Loucy (cell line): ENCODE results near the gene CLIP3.

ENCODE experiments used
- H2AFZ ChIP-seq: fragments of 200-600 bp; sonication (generic); 2 replicates; pipeline ENCODE4 v1.6.0; 2016; ENCODE audit warnings: antibody characterized with exemption, mild to moderate bottlenecking, low read length, moderate library complexity
- H3F3A ChIP-seq: fragments of 200-600 bp; 2 replicates; pipeline ENCODE4 v1.6.0; 2016; ENCODE audit warnings: antibody characterized with exemption, low read depth, mild to moderate bottlenecking
- H3K27me3 ChIP-seq: fragments of 200-600 bp; sonication (generic); 2 replicates; pipeline ENCODE4 v1.6.1; 2014; ENCODE audit warnings: low read length, mild to moderate bottlenecking; ENCODE audit not compliant: insufficient read depth, poor library complexity, severe bottlenecking
- H3K36me3 ChIP-seq: fragments of 200-600 bp; sonication (generic); 2 replicates; pipeline ENCODE4 v1.6.1; 2016; ENCODE audit warnings: low read length; ENCODE audit not compliant: insufficient read depth
- H3K4me1 ChIP-seq: fragments of 200-600 bp; sonication (generic); 2 replicates; pipeline ENCODE4 v1.5.1; 2014; ENCODE audit warnings: low read length, mild to moderate bottlenecking; ENCODE audit not compliant: insufficient read depth, poor library complexity, severe bottlenecking
- H3K4me2 ChIP-seq: fragments of 200-600 bp; sonication (generic); 2 replicates; pipeline ENCODE4 v1.6.0; 2014; ENCODE audit warnings: antibody characterized with exemption, low read length, low read depth, mild to moderate bottlenecking; ENCODE audit not compliant: poor library complexity, severe bottlenecking
- H3K4me3 ChIP-seq: fragments of 200-600 bp; sonication (generic); 2 replicates; pipeline ENCODE4 v1.5.1; 2014; ENCODE audit warnings: low read length, mild to moderate bottlenecking, mixed read lengths; ENCODE audit not compliant: poor library complexity, severe bottlenecking
- H3K79me2 ChIP-seq: fragments of 200-600 bp; sonication (generic); 2 replicates; pipeline ENCODE4 v1.6.1; 2014; ENCODE audit warnings: low read length; ENCODE audit not compliant: insufficient read depth
- H3K9ac ChIP-seq: fragments of 200-600 bp; sonication (generic); 2 replicates; pipeline ENCODE4 v1.6.0; 2014; ENCODE audit warnings: mild to moderate bottlenecking, low read depth, low read length, moderate library complexity; ENCODE audit not compliant: poor library complexity, severe bottlenecking
- H3K9me2 ChIP-seq: fragments of 200-600 bp; sonication (generic); replicated peaks from 2 replicates; pipeline ENCODE4 v1.6.1; 2016; ENCODE audit warnings: low read depth, low read length, mixed read lengths
- H3K9me3 ChIP-seq: fragments of 200-600 bp; sonication (generic); 2 replicates; pipeline ENCODE4 v1.6.1; 2014; ENCODE audit warnings: mild to moderate bottlenecking, antibody characterized with exemption, low read length, low read depth; ENCODE audit not compliant: insufficient read depth
- H4K20me1 ChIP-seq: fragments of 200-600 bp; sonication (generic); 2 replicates; pipeline ENCODE4 v1.6.0; 2014; ENCODE audit warnings: antibody characterized with exemption, low read length, mild to moderate bottlenecking; ENCODE audit not compliant: insufficient read depth, poor library complexity, severe bottlenecking
- CTCF ChIP-seq: fragments of 200-600 bp; sonication (generic); conservative IDR thresholded peaks from 2 replicates; pipeline ENCODE4 v1.5.1; 2014; ENCODE audit warnings: mild to moderate bottlenecking, antibody characterized with exemption, low read length
- EZH2phosphoT487 ChIP-seq: fragments of 200-600 bp; IDR thresholded peaks from 2 replicates; pipeline ENCODE4 v1.6.1; 2018; ENCODE audit warnings: antibody characterized with exemption, mild to moderate bottlenecking, moderate library complexity, borderline replicate concordance

Gene CLIP3

DNA sequence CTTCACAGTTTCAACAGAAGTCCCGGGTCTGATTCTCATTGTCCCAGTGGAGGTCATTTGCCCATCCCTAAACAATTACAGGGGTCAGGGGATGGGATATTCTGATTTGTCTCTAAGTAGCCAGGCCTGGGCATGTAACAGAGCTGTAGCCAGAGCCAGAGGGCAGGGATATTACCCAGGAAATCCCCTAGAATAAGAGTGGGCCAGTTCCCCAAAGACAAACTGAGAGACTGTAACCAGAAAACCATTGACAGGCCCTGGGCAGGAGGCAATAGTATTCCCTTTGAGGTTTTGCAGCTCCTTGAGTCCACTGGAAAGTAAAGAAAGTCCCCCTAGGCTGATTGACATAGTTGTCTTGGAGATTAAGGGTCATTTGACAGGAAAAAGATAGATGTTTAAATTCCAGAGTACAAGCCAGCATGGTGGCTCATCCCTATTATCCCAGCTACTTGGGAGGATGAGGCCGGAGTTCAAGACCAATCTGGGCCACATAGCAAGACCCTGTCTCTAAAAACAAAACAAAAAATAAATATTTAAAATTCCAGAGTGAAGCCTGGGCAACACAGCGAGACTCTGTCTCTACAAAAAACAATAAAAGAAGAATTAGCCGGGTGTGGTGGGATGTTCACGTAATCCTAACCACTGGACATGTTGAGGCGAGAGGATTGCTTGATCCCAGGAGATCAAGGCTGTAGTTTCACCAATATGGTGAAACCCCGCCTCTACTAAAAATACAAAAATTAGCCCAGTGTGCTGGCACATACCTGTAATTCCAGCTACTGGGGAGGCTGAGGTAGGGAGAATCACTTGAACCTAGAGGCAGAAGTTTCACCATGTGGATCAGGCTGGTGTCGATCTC lies 39.5 kb downstream of the CLIP3 start:
- Histone ChIP-seq H4K20me1 (peaks cover 12% of the 10 kb centered on the region), H3K9me2 (no peaks in the 10 kb centered on the region), H3K4me1 (peaks cover 26% of the 10 kb centered on the region), H3K9me3 (no peaks in the 10 kb centered on the region), H3K79me2 (peaks cover 28% of the 10 kb centered on the region), H3K36me3 (no peaks in the 10 kb centered on the region), H3F3A (no peaks in the 10 kb centered on the region), H2AFZ (no peak overlapping the region), H3K4me3 (no peak overlapping the region), H3K9ac (no peak overlapping the region), H3K27me3 (no peaks in the 10 kb centered on the region), H3K4me2 (no peak overlapping the region)
- TF ChIP-seq EZH2phosphoT487 (no peak), CTCF (no peak)

GRCh38 chr19:35991731-35992450 lies 40.8 kb downstream of the CLIP3 start:
- Histone ChIP-seq H3K9me3 (no peaks in the 10 kb centered on the region), H4K20me1 (peaks cover 12% of the 10 kb centered on the region), H2AFZ (no peak overlapping the region), H3K4me3 (no peak overlapping the region), H3K27me3 (peaks cover 2% of the 10 kb centered on the region), H3K9ac (no peak overlapping the region), H3K9me2 (no peaks in the 10 kb centered on the region), H3K4me1 (peaks cover 20% of the 10 kb centered on the region), H3K4me2 (no peak overlapping the region), H3K79me2 (peaks cover 19% of the 10 kb centered on the region), H3K36me3 (no peaks in the 10 kb centered on the region), H3F3A (no peaks in the 10 kb centered on the region)
- TF ChIP-seq CTCF, result no peak

DNA sequence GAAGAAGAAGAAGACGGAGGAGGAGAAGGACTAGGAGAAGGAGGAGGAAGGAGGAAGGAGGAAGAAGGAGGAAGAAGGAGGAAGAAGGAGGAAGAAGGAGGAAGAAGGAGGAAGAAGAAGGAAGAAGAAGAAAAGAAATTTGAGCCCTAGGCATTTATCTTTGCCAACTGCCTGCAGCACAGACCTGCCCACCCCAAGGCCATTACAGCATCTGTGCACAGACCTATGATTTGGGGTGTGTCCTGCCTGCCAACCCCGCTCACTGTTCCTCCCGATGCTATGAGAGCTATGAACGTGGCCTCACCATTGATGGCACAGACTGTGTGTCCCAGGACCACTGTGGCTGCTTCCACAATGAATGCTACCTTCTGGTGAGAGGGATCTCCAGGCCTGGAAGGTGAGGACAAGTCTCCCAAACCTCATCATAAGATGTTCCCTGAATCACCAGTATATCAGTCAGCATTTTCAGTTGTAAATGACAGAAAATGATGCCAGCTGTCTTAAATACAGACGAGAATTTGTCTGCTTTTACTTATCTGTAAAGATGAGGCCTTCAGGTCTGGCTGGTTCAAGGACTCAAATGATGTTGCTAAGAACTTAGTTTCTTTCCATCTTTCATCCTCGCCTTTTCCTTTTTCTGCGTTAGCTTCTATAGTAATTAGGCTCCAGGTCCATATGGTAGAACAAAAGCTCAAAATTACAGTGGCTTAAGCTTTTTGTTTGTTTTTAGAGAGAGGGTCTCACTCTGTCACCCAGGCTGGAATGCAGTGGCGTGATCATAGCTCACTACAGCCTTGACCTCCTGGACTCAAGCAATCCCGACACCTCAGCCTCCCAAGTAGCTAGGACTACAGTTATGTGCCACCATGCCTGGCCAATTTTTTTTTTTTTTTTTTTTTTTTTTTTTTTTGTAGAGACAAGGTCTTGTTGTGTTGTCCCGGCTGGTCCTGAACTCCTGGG lies 41.6 kb downstream of the CLIP3 start:
- no peaks in the 10 kb centered on the region for H3F3A ChIP-seq
- H3K36me3 ChIP-seq, result no peaks in the 10 kb centered on the region
- no peak overlapping the region for H3K4me2 ChIP-seq
- no peak overlapping the region for H3K4me3 ChIP-seq
- H3K27me3 ChIP-seq, result peaks cover 11% of the 10 kb centered on the region
- H3K9me2 ChIP-seq, result no peaks in the 10 kb centered on the region
- H3K79me2 ChIP-seq, result peaks cover 10% of the 10 kb centered on the region
- H3K9me3 ChIP-seq, result no peaks in the 10 kb centered on the region
- no peak overlapping the region for H2AFZ ChIP-seq
- peaks cover 11% of the 10 kb centered on the region for H3K4me1 ChIP-seq
- no peak overlapping the region for H3K9ac ChIP-seq
- H4K20me1 ChIP-seq, result peaks cover 5% of the 10 kb centered on the region
- TF ChIP-seq EZH2phosphoT487, result no peak
- no peak for TF ChIP-seq CTCF
